ENCODE data around the gene SZT2. TPM values are rescaled to one million over a fixed set of nuclear protein-coding genes. Genes with fewer than 3 reads are reported as not detected.
"Not testable (repeated sequence)": the region's sequence is repeated elsewhere in the genome, so short reads cannot be mapped to it uniquely, and the experiment has no call there.

SZT2 gene
- total RNA-seq, 1 donor from 2014 or later, result 11.0 TPM

GRCh38 chr1:43473463-43473862, 83.8 kb downstream of the SZT2 start:
- Mint-ChIP-seq H3K36me3 (no peaks in the 10 kb centered on the region), H3K27ac (no peak overlapping the region)
- no peak for TF ChIP-seq CTCF (IDR thresholded peaks at IDR 0.05)
- no peak for TF ChIP-seq EZH2 (IDR thresholded peaks at IDR 0.05)
- TF ChIP-seq EZH2phosphoT487 (IDR thresholded peaks at IDR 0.05), result no peak

GRCh38 chr1:43475611-43476401, 86.1 kb downstream of the SZT2 start:
- H3K27me3 ChIP-seq; H2AFZ ChIP-seq (replicated peaks); H3K79me2 ChIP-seq (ENCODE audit: low read depth); H3K27me3 Mint-ChIP-seq (ENCODE audit: insufficient read depth, low read depth); H3K27ac Mint-ChIP-seq; H3K4me2 ChIP-seq; H3K9me3 Mint-ChIP-seq; H3K4me3 ChIP-seq; H3K4me1 ChIP-seq; H3K36me3 ChIP-seq; H3K4me3 Mint-ChIP-seq; H3K9ac ChIP-seq; H3K36me3 Mint-ChIP-seq; H3K9me3 ChIP-seq (ENCODE audit: low read depth); H4K20me1 ChIP-seq (ENCODE audit: low read depth); DNase-seq (ENCODE audit: low spot score); H3K4me1 Mint-ChIP-seq; H3F3A ChIP-seq (ENCODE audit: low read depth); H3K27ac ChIP-seq: not testable (repeated sequence)

More at GRCh38 chr1:43473463-43473862, 83.8 kb downstream of the SZT2 start:
- H3K4me3 Mint-ChIP-seq, result no peak overlapping the region
- no peaks in the 10 kb centered on the region for H3K79me2 ChIP-seq (ENCODE audit: low read depth)
- no peak overlapping the region for H2AFZ ChIP-seq (replicated peaks)
- no peak overlapping the region for H3K4me2 ChIP-seq
- DNase-seq (ENCODE audit: low spot score), result no peak
- H3K4me3 ChIP-seq, result no peak overlapping the region
- H3F3A ChIP-seq (ENCODE audit: low read depth), result no peaks in the 10 kb centered on the region
- no peak overlapping the region for H3K27ac ChIP-seq
- no peaks in the 10 kb centered on the region for H3K4me1 ChIP-seq
- H3K9me3 Mint-ChIP-seq, result no peaks in the 10 kb centered on the region
- no peak overlapping the region for H3K9ac ChIP-seq
- H3K36me3 ChIP-seq, result no peaks in the 10 kb centered on the region
- H3K4me1 Mint-ChIP-seq, result peaks cover 7% of the 10 kb centered on the region
- H3K27me3 ChIP-seq, result no peaks in the 10 kb centered on the region
- H3K27me3 Mint-ChIP-seq (ENCODE audit: insufficient read depth, low read depth), result peaks cover 2% of the 10 kb centered on the region
- no peaks in the 10 kb centered on the region for H3K9me3 ChIP-seq (ENCODE audit: low read depth)
- H4K20me1 ChIP-seq (ENCODE audit: low read depth), result no peaks in the 10 kb centered on the region

- Histone ChIP-seq H3K27ac (no peak overlapping the region), H2AFZ (replicated peaks) (no peak overlapping the region)
- peaks cover 5% of the 10 kb centered on the region for H3K4me1 Mint-ChIP-seq
These were observed 88.0 kb downstream of the SZT2 start for GRCh38 chr1:43477716-43478115.

More at GRCh38 chr1:43477716-43478115, 88.0 kb downstream of the SZT2 start:
- Histone ChIP-seq H3K4me3 (no peak overlapping the region), H4K20me1 (ENCODE audit: low read depth) (no peaks in the 10 kb centered on the region), H3K27me3 (no peaks in the 10 kb centered on the region), H3K4me1 (no peaks in the 10 kb centered on the region), H3K9me3 (ENCODE audit: low read depth) (no peaks in the 10 kb centered on the region), H3K9ac (no peak overlapping the region), H3K36me3 (no peaks in the 10 kb centered on the region), H3F3A (ENCODE audit: low read depth) (no peaks in the 10 kb centered on the region), H3K79me2 (ENCODE audit: low read depth) (no peaks in the 10 kb centered on the region), H3K4me2 (no peak overlapping the region)
- Mint-ChIP-seq H3K36me3 (no peaks in the 10 kb centered on the region), H3K27ac (no peak overlapping the region), H3K4me3 (no peak overlapping the region), H3K9me3 (no peaks in the 10 kb centered on the region), H3K27me3 (ENCODE audit: insufficient read depth, low read depth) (peaks cover 2% of the 10 kb centered on the region)
- no peak for TF ChIP-seq EZH2phosphoT487 (IDR thresholded peaks at IDR 0.05)
- TF ChIP-seq CTCF (IDR thresholded peaks at IDR 0.05), result no peak
- TF ChIP-seq EZH2 (IDR thresholded peaks at IDR 0.05), result no peak
- no peak for DNase-seq (ENCODE audit: low spot score)
